ENCODE measurements around the gene ULK4. TPM values are rescaled to one million over a fixed set of nuclear protein-coding genes. Genes with fewer than 3 reads are reported as not detected.

ULK4 gene
- total and polyA plus RNA-seq, 2 of the 8 experiments (the other 6 are each of a cell fraction or from before 2014, with no cell fraction given), result 3.0 to 10.8 TPM

DNA sequence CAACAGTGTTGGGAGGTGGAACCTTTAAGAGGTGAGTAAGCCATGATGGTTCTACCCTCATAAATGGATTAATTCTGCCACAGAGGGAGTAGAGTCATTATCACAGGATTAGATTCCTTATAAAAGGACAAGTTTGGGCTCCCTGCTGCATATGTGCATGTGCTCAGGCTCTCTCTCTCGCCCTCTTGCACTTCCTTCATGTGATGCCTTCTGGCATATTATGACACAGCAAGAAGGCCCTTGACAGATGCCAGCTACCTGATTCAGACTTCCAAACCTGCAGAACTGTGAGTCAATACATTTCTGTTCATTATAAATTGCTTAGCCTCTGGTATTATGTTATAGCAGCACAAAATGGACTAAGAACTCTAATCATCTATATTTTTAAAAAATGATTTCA is 557.3 kb downstream of the ULK4 start:
- H2BK15ac ChIP-seq (ENCODE audit: low read length), result no peak overlapping the region
- H3K23me2 ChIP-seq (ENCODE audit: low read depth, low read length), result no peaks in the 10 kb centered on the region
- H3K9me3 ChIP-seq (ENCODE audit: insufficient read depth in 2 of 2, low read depth in 1 of 2, low read length in 1 of 2), result no peaks in the 10 kb centered on the region
- H3K27ac ChIP-seq (ENCODE audit: low read depth, low read length), result no peak overlapping the region
- no peak overlapping the region for H2BK12ac ChIP-seq (ENCODE audit: low read depth, low read length)
- H3K36me3 ChIP-seq (ENCODE audit: control insufficient read depth in 2 of 4, insufficient read depth in 4 of 4, low read length in 3 of 4), result no peaks in the 10 kb centered on the region
- no peak overlapping the region for H3K18ac ChIP-seq (ENCODE audit: extremely low read depth, low read length)
- FAIRE-seq, result no peak
- no peak overlapping the region for H3K4me2 ChIP-seq (ENCODE audit: insufficient read depth in 1 of 2, low read depth in 2 of 2, low read length in 2 of 2)
- no peaks in the 10 kb centered on the region for H4K20me1 ChIP-seq (replicated peaks in 1 of 2; ENCODE audit: control insufficient read depth in 1 of 2, insufficient read depth in 2 of 2, low read length in 2 of 2)
- H3K27me3 ChIP-seq (replicated peaks in 1 of 4; ENCODE audit: control insufficient read depth in 3 of 4, extremely low read depth in 1 of 4, insufficient read depth in 3 of 4, low read length in 3 of 4), result no peaks in the 10 kb centered on the region
- no peak overlapping the region for H3K4me3 ChIP-seq (ENCODE audit: extremely low read depth in 1 of 4, insufficient read depth in 2 of 4, low read depth in 3 of 4, low read length in 4 of 4)
- no peak overlapping the region for H2BK120ac ChIP-seq (replicated peaks; ENCODE audit: low read depth, low read length)
- no peak overlapping the region for H2BK20ac ChIP-seq (ENCODE audit: low read length)
- no peaks in the 10 kb centered on the region for H3K79me2 ChIP-seq (ENCODE audit: control insufficient read depth in 1 of 2, insufficient read depth in 2 of 2, low read length in 2 of 2)
- no peak overlapping the region for H2AFZ ChIP-seq (ENCODE audit: low read length)
- no peak overlapping the region for H3K56ac ChIP-seq (replicated peaks; ENCODE audit: insufficient read length, low read depth, low read length)
- H3K79me1 ChIP-seq (ENCODE audit: low read depth, low read length), result no peaks in the 10 kb centered on the region
- no peak overlapping the region for H4K5ac ChIP-seq (ENCODE audit: insufficient read length, low read depth, low read length)
- ChIA-PET POLR2A (ENCODE audit: partially characterized antibody) (no interaction called here), CTCF (ENCODE audit: partially characterized antibody) (no interaction called here)
- H3K4me1 ChIP-seq (replicated peaks in 1 of 4; ENCODE audit: control insufficient read depth in 3 of 4, insufficient read depth in 4 of 4, low read length in 3 of 4), result no peaks in the 10 kb centered on the region
- WGBS, 2 experiments (ENCODE audit: extremely low coverage in 1 of 2, insufficient coverage in 1 of 2, insufficient read length in 1 of 2, insufficient replicate concordance in 2 of 2, low coverage in 1 of 2, low lambda C conversion rate in 2 of 2, missing lambda C conversion rate in 1 of 2), result 86% methylated on average over 1 of the region's 1 CpG; no CpG with 5 or more reads in 1 of the 2 experiments
- H4K8ac ChIP-seq (ENCODE audit: extremely low read depth, insufficient read depth, low read length), result no peak overlapping the region
- no peak overlapping the region for H4K91ac ChIP-seq (replicated peaks; ENCODE audit: insufficient read length, low read length)
- H3K9ac ChIP-seq (replicated peaks in 1 of 4; ENCODE audit: extremely low read depth in 1 of 4, low read depth in 3 of 4, low read length in 3 of 4), result no peak overlapping the region
- DNase-seq (ENCODE audit: low read depth in 1 of 2, low spot score in 2 of 2), result no peak
- no peak overlapping the region for H3K14ac ChIP-seq (ENCODE audit: insufficient read length)
- no peak overlapping the region for H2BK5ac ChIP-seq (ENCODE audit: low read depth, low read length)
- no peak overlapping the region for H3K4ac ChIP-seq (replicated peaks; ENCODE audit: insufficient read length, low read depth, low read length)
- H3K23ac ChIP-seq (ENCODE audit: insufficient read length), result no peak overlapping the region
- H2AK5ac ChIP-seq (ENCODE audit: low read depth, low read length), result no peak overlapping the region
- TF ChIP-seq, protein P1, sequence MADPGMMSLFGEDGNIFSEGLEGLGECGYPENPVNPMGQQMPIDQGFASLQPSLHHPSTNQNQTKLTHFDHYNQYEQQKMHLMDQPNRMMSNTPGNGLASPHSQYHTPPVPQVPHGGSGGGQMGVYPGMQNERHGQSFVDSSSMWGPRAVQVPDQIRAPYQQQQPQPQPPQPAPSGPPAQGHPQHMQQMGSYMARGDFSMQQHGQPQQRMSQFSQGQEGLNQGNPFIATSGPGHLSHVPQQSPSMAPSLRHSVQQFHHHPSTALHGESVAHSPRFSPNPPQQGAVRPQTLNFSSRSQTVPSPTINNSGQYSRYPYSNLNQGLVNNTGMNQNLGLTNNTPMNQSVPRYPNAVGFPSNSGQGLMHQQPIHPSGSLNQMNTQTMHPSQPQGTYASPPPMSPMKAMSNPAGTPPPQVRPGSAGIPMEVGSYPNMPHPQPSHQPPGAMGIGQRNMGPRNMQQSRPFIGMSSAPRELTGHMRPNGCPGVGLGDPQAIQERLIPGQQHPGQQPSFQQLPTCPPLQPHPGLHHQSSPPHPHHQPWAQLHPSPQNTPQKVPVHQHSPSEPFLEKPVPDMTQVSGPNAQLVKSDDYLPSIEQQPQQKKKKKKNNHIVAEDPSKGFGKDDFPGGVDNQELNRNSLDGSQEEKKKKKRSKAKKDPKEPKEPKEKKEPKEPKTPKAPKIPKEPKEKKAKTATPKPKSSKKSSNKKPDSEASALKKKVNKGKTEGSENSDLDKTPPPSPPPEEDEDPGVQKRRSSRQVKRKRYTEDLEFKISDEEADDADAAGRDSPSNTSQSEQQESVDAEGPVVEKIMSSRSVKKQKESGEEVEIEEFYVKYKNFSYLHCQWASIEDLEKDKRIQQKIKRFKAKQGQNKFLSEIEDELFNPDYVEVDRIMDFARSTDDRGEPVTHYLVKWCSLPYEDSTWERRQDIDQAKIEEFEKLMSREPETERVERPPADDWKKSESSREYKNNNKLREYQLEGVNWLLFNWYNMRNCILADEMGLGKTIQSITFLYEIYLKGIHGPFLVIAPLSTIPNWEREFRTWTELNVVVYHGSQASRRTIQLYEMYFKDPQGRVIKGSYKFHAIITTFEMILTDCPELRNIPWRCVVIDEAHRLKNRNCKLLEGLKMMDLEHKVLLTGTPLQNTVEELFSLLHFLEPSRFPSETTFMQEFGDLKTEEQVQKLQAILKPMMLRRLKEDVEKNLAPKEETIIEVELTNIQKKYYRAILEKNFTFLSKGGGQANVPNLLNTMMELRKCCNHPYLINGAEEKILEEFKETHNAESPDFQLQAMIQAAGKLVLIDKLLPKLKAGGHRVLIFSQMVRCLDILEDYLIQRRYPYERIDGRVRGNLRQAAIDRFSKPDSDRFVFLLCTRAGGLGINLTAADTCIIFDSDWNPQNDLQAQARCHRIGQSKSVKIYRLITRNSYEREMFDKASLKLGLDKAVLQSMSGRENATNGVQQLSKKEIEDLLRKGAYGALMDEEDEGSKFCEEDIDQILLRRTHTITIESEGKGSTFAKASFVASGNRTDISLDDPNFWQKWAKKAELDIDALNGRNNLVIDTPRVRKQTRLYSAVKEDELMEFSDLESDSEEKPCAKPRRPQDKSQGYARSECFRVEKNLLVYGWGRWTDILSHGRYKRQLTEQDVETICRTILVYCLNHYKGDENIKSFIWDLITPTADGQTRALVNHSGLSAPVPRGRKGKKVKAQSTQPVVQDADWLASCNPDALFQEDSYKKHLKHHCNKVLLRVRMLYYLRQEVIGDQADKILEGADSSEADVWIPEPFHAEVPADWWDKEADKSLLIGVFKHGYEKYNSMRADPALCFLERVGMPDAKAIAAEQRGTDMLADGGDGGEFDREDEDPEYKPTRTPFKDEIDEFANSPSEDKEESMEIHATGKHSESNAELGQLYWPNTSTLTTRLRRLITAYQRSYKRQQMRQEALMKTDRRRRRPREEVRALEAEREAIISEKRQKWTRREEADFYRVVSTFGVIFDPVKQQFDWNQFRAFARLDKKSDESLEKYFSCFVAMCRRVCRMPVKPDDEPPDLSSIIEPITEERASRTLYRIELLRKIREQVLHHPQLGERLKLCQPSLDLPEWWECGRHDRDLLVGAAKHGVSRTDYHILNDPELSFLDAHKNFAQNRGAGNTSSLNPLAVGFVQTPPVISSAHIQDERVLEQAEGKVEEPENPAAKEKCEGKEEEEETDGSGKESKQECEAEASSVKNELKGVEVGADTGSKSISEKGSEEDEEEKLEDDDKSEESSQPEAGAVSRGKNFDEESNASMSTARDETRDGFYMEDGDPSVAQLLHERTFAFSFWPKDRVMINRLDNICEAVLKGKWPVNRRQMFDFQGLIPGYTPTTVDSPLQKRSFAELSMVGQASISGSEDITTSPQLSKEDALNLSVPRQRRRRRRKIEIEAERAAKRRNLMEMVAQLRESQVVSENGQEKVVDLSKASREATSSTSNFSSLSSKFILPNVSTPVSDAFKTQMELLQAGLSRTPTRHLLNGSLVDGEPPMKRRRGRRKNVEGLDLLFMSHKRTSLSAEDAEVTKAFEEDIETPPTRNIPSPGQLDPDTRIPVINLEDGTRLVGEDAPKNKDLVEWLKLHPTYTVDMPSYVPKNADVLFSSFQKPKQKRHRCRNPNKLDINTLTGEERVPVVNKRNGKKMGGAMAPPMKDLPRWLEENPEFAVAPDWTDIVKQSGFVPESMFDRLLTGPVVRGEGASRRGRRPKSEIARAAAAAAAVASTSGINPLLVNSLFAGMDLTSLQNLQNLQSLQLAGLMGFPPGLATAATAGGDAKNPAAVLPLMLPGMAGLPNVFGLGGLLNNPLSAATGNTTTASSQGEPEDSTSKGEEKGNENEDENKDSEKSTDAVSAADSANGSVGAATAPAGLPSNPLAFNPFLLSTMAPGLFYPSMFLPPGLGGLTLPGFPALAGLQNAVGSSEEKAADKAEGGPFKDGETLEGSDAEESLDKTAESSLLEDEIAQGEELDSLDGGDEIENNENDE (IDR thresholded peaks at IDR 0.05; ENCODE audit: insufficient replicate concordance, low read length), result no peak

All from H1 (cell line).